Measurements from ENCODE around the gene LAMTOR4.
"Not testable (repeated sequence)": the region's sequence is repeated elsewhere in the genome, so short reads cannot be mapped to it uniquely, and the experiment has no call there.

The LAMTOR4 gene

GRCh38 chr7:100132126-100132525 lies 16.6 kb upstream of the LAMTOR4 start:
- Histone ChIP-seq H3K9ac (ENCODE audit: low read depth in 1 of 2, low read length in 2 of 2) (peak overlapping the region in 1 of 2 donors; percentile 38), H3K4me1 (ENCODE audit: control insufficient read depth in 1 of 2, insufficient read depth in 2 of 2, low read length in 2 of 2) (peaks cover 10 to 30% of the 10 kb centered on the region in 2 donors), H3K36me3 (ENCODE audit: control insufficient read depth in 1 of 2, insufficient read depth in 2 of 2, low read length in 2 of 2) (no peaks in the 10 kb centered on the region), H3K27me3 (ENCODE audit: control insufficient read depth in 1 of 2, insufficient read depth in 2 of 2, low read length in 2 of 2) (no peaks in the 10 kb centered on the region), H3K9me3 (ENCODE audit: control insufficient read depth in 1 of 2, low read length in 2 of 2) (no peaks in the 10 kb centered on the region), H3K27ac (ENCODE audit: low read depth, low read length) (no peak overlapping the region), H3K4me3 (ENCODE audit: low read depth in 1 of 2, low read length in 2 of 2) (peak overlapping the region in 1 of 2 donors; percentile 28)

- Histone ChIP-seq H3K27me3 (ENCODE audit: control insufficient read depth in 1 of 2, insufficient read depth in 2 of 2, low read length in 2 of 2) (no peaks in the 10 kb centered on the region), H3K4me3 (ENCODE audit: low read depth in 1 of 2, low read length in 2 of 2) (no peak overlapping the region), H3K9ac (ENCODE audit: low read depth in 1 of 2, low read length in 2 of 2) (no peak overlapping the region), H3K4me1 (ENCODE audit: control insufficient read depth in 1 of 2, insufficient read depth in 2 of 2, low read length in 2 of 2) (peaks cover 11 to 30% of the 10 kb centered on the region in 2 donors), H3K27ac (ENCODE audit: low read depth, low read length) (no peak overlapping the region), H3K9me3 (ENCODE audit: control insufficient read depth in 1 of 2, low read length in 2 of 2) (no peaks in the 10 kb centered on the region), H3K36me3 (ENCODE audit: control insufficient read depth in 1 of 2, insufficient read depth in 2 of 2, low read length in 2 of 2) (no peaks in the 10 kb centered on the region)
These were observed 16.0 kb upstream of the LAMTOR4 start for GRCh38 chr7:100132697-100133151.

GRCh38 chr7:100137851-100138760 lies 10.6 kb upstream of the LAMTOR4 start:
- Histone ChIP-seq H3K36me3 (ENCODE audit: control insufficient read depth in 1 of 2, insufficient read depth in 2 of 2, low read length in 2 of 2) (no peaks in the 10 kb centered on the region), H3K27me3 (ENCODE audit: control insufficient read depth in 1 of 2, insufficient read depth in 2 of 2, low read length in 2 of 2) (no peaks in the 10 kb centered on the region), H3K4me1 (ENCODE audit: control insufficient read depth in 1 of 2, insufficient read depth in 2 of 2, low read length in 2 of 2) (peaks cover 14 to 16% of the 10 kb centered on the region in 2 donors), H3K4me3 (ENCODE audit: low read depth in 1 of 2, low read length in 2 of 2) (no peak overlapping the region), H3K27ac (ENCODE audit: low read depth, low read length) (no peak overlapping the region), H3K9me3 (ENCODE audit: control insufficient read depth in 1 of 2, low read length in 2 of 2) (no peaks in the 10 kb centered on the region), H3K9ac (ENCODE audit: low read depth in 1 of 2, low read length in 2 of 2) (no peak overlapping the region)

- no peaks in the 10 kb centered on the region for H3K9me3 ChIP-seq (ENCODE audit: control insufficient read depth in 1 of 2, low read length in 2 of 2)
- peaks cover 14 to 16% of the 10 kb centered on the region in 2 donors for H3K4me1 ChIP-seq (ENCODE audit: control insufficient read depth in 1 of 2, insufficient read depth in 2 of 2, low read length in 2 of 2)
- no peaks in the 10 kb centered on the region for H3K27me3 ChIP-seq (ENCODE audit: control insufficient read depth in 1 of 2, insufficient read depth in 2 of 2, low read length in 2 of 2)
- no peaks in the 10 kb centered on the region for H3K36me3 ChIP-seq (ENCODE audit: control insufficient read depth in 1 of 2, insufficient read depth in 2 of 2, low read length in 2 of 2)
- no peak overlapping the region for H3K9ac ChIP-seq (ENCODE audit: low read depth in 1 of 2, low read length in 2 of 2)
- no peak overlapping the region for H3K4me3 ChIP-seq (ENCODE audit: low read depth in 1 of 2, low read length in 2 of 2)
- H3K27ac ChIP-seq (ENCODE audit: low read depth, low read length): peak overlapping the region; percentile 38
These were observed 7.2 kb upstream of the LAMTOR4 start for GRCh38 chr7:100141555-100141949.

GRCh38 chr7:100142461-100142860 lies 6.3 kb upstream of the LAMTOR4 start:
- Histone ChIP-seq H3K4me1 (ENCODE audit: control insufficient read depth in 1 of 2, insufficient read depth in 2 of 2, low read length in 2 of 2) (peaks cover 14 to 16% of the 10 kb centered on the region in 2 donors), H3K27ac (ENCODE audit: low read depth, low read length) (no peak overlapping the region), H3K36me3 (ENCODE audit: control insufficient read depth in 1 of 2, insufficient read depth in 2 of 2, low read length in 2 of 2) (no peaks in the 10 kb centered on the region), H3K27me3 (ENCODE audit: control insufficient read depth in 1 of 2, insufficient read depth in 2 of 2, low read length in 2 of 2) (no peaks in the 10 kb centered on the region), H3K9ac (ENCODE audit: low read depth in 1 of 2, low read length in 2 of 2) (no peak overlapping the region), H3K4me3 (ENCODE audit: low read depth in 1 of 2, low read length in 2 of 2) (no peak overlapping the region), H3K9me3 (ENCODE audit: control insufficient read depth in 1 of 2, low read length in 2 of 2) (no peaks in the 10 kb centered on the region)

GRCh38 chr7:100146350-100146749 lies 2.4 kb upstream of the LAMTOR4 start:
- not testable (repeated sequence) for H3K9ac ChIP-seq (ENCODE audit: low read depth in 1 of 2, low read length in 2 of 2); H3K27ac ChIP-seq (ENCODE audit: low read depth, low read length); H3K27me3 ChIP-seq (ENCODE audit: control insufficient read depth in 1 of 2, insufficient read depth in 2 of 2, low read length in 2 of 2); H3K36me3 ChIP-seq (ENCODE audit: control insufficient read depth in 1 of 2, insufficient read depth in 2 of 2, low read length in 2 of 2); H3K9me3 ChIP-seq (ENCODE audit: control insufficient read depth in 1 of 2, low read length in 2 of 2); H3K4me3 ChIP-seq (ENCODE audit: low read depth in 1 of 2, low read length in 2 of 2)
- peaks cover 11 to 19% of the 10 kb centered on the region in 2 donors for H3K4me1 ChIP-seq (ENCODE audit: control insufficient read depth in 1 of 2, insufficient read depth in 2 of 2, low read length in 2 of 2)

GRCh38 chr7:100147278-100147677 lies 1.4 kb upstream of the LAMTOR4 start:
- Histone ChIP-seq H3K4me1 (ENCODE audit: control insufficient read depth in 1 of 2, insufficient read depth in 2 of 2, low read length in 2 of 2) (peaks cover 7 to 13% of the 10 kb centered on the region in 2 donors), H3K4me3 (ENCODE audit: low read depth in 1 of 2, low read length in 2 of 2) (no peak overlapping the region), H3K36me3 (ENCODE audit: control insufficient read depth in 1 of 2, insufficient read depth in 2 of 2, low read length in 2 of 2) (no peaks in the 10 kb centered on the region), H3K27ac (ENCODE audit: low read depth, low read length) (no peak overlapping the region), H3K9me3 (ENCODE audit: control insufficient read depth in 1 of 2, low read length in 2 of 2) (no peaks in the 10 kb centered on the region), H3K27me3 (ENCODE audit: control insufficient read depth in 1 of 2, insufficient read depth in 2 of 2, low read length in 2 of 2) (no peaks in the 10 kb centered on the region), H3K9ac (ENCODE audit: low read depth in 1 of 2, low read length in 2 of 2) (no peak overlapping the region)

GRCh38 chr7:100148225-100148558 lies 526 bp upstream of the LAMTOR4 start:
- no peaks in the 10 kb centered on the region for H3K27me3 ChIP-seq (ENCODE audit: control insufficient read depth in 1 of 2, insufficient read depth in 2 of 2, low read length in 2 of 2)
- no peaks in the 10 kb centered on the region for H3K36me3 ChIP-seq (ENCODE audit: control insufficient read depth in 1 of 2, insufficient read depth in 2 of 2, low read length in 2 of 2)
- H3K4me1 ChIP-seq (ENCODE audit: control insufficient read depth in 1 of 2, insufficient read depth in 2 of 2, low read length in 2 of 2): peaks cover 9 to 16% of the 10 kb centered on the region in 2 donors
- H3K9ac ChIP-seq (ENCODE audit: low read depth in 1 of 2, low read length in 2 of 2): peak overlapping the region; percentile 82 to 95
- peak overlapping the region; percentile 78 to 96 for H3K4me3 ChIP-seq (ENCODE audit: low read depth in 1 of 2, low read length in 2 of 2)
- H3K27ac ChIP-seq (ENCODE audit: low read depth, low read length): peak overlapping the region; percentile 55
- H3K9me3 ChIP-seq (ENCODE audit: control insufficient read depth in 1 of 2, low read length in 2 of 2): no peaks in the 10 kb centered on the region

GRCh38 chr7:100152404-100152803 lies 3.7 kb downstream of the LAMTOR4 start:
- no peaks in the 10 kb centered on the region for H3K27me3 ChIP-seq (ENCODE audit: control insufficient read depth in 1 of 2, insufficient read depth in 2 of 2, low read length in 2 of 2)
- H3K27ac ChIP-seq (ENCODE audit: low read depth, low read length): no peak overlapping the region
- no peaks in the 10 kb centered on the region for H3K9me3 ChIP-seq (ENCODE audit: control insufficient read depth in 1 of 2, low read length in 2 of 2)
- H3K4me3 ChIP-seq (ENCODE audit: low read depth in 1 of 2, low read length in 2 of 2): no peak overlapping the region
- peaks cover 5 to 22% of the 10 kb centered on the region in 2 donors for H3K36me3 ChIP-seq (ENCODE audit: control insufficient read depth in 1 of 2, insufficient read depth in 2 of 2, low read length in 2 of 2)
- H3K9ac ChIP-seq (ENCODE audit: low read depth in 1 of 2, low read length in 2 of 2): no peak overlapping the region
- peaks cover 46 to 55% of the 10 kb centered on the region in 2 donors for H3K4me1 ChIP-seq (ENCODE audit: control insufficient read depth in 1 of 2, insufficient read depth in 2 of 2, low read length in 2 of 2)

GRCh38 chr7:100152937-100153666 lies 4.4 kb downstream of the LAMTOR4 start:
- Histone ChIP-seq H3K9ac (ENCODE audit: low read depth in 1 of 2, low read length in 2 of 2) (no peak overlapping the region), H3K9me3 (ENCODE audit: control insufficient read depth in 1 of 2, low read length in 2 of 2) (no peaks in the 10 kb centered on the region), H3K27ac (ENCODE audit: low read depth, low read length) (no peak overlapping the region), H3K4me3 (ENCODE audit: low read depth in 1 of 2, low read length in 2 of 2) (peak overlapping the region in 1 of 2 donors; percentile 8), H3K36me3 (ENCODE audit: control insufficient read depth in 1 of 2, insufficient read depth in 2 of 2, low read length in 2 of 2) (peaks cover 5 to 22% of the 10 kb centered on the region in 2 donors), H3K27me3 (ENCODE audit: control insufficient read depth in 1 of 2, insufficient read depth in 2 of 2, low read length in 2 of 2) (no peaks in the 10 kb centered on the region), H3K4me1 (ENCODE audit: control insufficient read depth in 1 of 2, insufficient read depth in 2 of 2, low read length in 2 of 2) (peaks cover 51 to 59% of the 10 kb centered on the region in 2 donors)
